Ectodermal cell (in vitro differentiated cells): ENCODE measurements around the gene KLHL29.

Experiments used
- H3K27ac ChIP-seq: 2 replicates; pipeline ENCODE4 v1.7.0; 2013; ENCODE audit warnings: mild to moderate bottlenecking, low read depth, low read length; ENCODE audit not compliant: insufficient read depth, poor library complexity, severe bottlenecking
- H3K27me3 ChIP-seq: 2 replicates; pipeline ENCODE4 v1.7.0; 2013; ENCODE audit warnings: mild to moderate bottlenecking, low read length; ENCODE audit not compliant: insufficient read depth, control insufficient read depth, poor library complexity, severe bottlenecking
- H3K36me3 ChIP-seq: one replicate; pipeline ENCODE4 v1.7.0; 2013; ENCODE audit warnings: low read length; ENCODE audit not compliant: control insufficient read depth, insufficient read depth
- H3K4me1 ChIP-seq: one replicate; pipeline ENCODE4 v1.7.0; 2013; ENCODE audit warnings: low read length; ENCODE audit not compliant: control insufficient read depth, insufficient read depth
- H3K4me3 ChIP-seq: 2 replicates; pipeline ENCODE4 v1.7.0; 2013; ENCODE audit warnings: low read depth, low read length, control low read depth; ENCODE audit not compliant: insufficient read depth
- H3K9me3 ChIP-seq: 2 replicates; pipeline ENCODE4 v1.7.0; 2013; ENCODE audit warnings: mild to moderate bottlenecking, low read length, moderate library complexity; ENCODE audit not compliant: control insufficient read depth
- WGBS, 2 experiments: methylation state at CpG; one replicate each; pipeline ENCODE4 v1.1.7; 2013; ENCODE audit warnings: missing lambda C conversion rate in 2 of 2; 5-methylcytosine and 5-hydroxymethylcytosine counted together

Gene KLHL29

GRCh38 chr2:23592898-23593751, 208.1 kb downstream of the KLHL29 start:
- no peak overlapping the region for H3K27ac ChIP-seq
- H3K4me1 ChIP-seq: peaks cover 23% of the 10 kb centered on the region
- no peak overlapping the region for H3K4me3 ChIP-seq
- WGBS, 2 experiments: 92 to 95% methylated on average over 12 of the region's 12 CpGs
- no peaks in the 10 kb centered on the region for H3K9me3 ChIP-seq
- H3K27me3 ChIP-seq: no peaks in the 10 kb centered on the region
- H3K36me3 ChIP-seq: no peaks in the 10 kb centered on the region

GRCh38 chr2:23593752-23594459, 208.9 kb downstream of the KLHL29 start:
- H3K4me3 ChIP-seq: no peak overlapping the region
- H3K4me1 ChIP-seq: peaks cover 23% of the 10 kb centered on the region
- no peaks in the 10 kb centered on the region for H3K9me3 ChIP-seq
- no peaks in the 10 kb centered on the region for H3K27me3 ChIP-seq
- H3K36me3 ChIP-seq: no peaks in the 10 kb centered on the region
- WGBS, 2 experiments: 92 to 93% methylated on average over 20 of the region's 21 CpGs
- no peak overlapping the region for H3K27ac ChIP-seq

GRCh38 chr2:23594460-23594825, 209.5 kb downstream of the KLHL29 start:
- 96 to 97% methylated on average over 3 of the region's 3 CpGs for WGBS, 2 experiments
- Histone ChIP-seq H3K4me3 (no peak overlapping the region), H3K27ac (no peak overlapping the region), H3K36me3 (no peaks in the 10 kb centered on the region), H3K9me3 (no peaks in the 10 kb centered on the region), H3K4me1 (peaks cover 23% of the 10 kb centered on the region), H3K27me3 (no peaks in the 10 kb centered on the region)

GRCh38 chr2:23595021-23595420, 210.0 kb downstream of the KLHL29 start:
- Histone ChIP-seq H3K27me3 (no peaks in the 10 kb centered on the region), H3K4me1 (peaks cover 28% of the 10 kb centered on the region), H3K27ac (no peak overlapping the region), H3K9me3 (no peaks in the 10 kb centered on the region), H3K36me3 (no peaks in the 10 kb centered on the region), H3K4me3 (no peak overlapping the region)
- WGBS, 2 experiments: 90 to 94% methylated on average over 7 of the region's 7 CpGs

- Histone ChIP-seq H3K27ac (peak overlapping the region; percentile 69), H3K4me3 (no peak overlapping the region)
- 70 to 72% methylated on average over 13 of the region's 13 CpGs for WGBS, 2 experiments
Measured at GRCh38 chr2:23595601-23596251, 210.7 kb downstream of the KLHL29 start.

GRCh38 chr2:23596316-23596885, 211.4 kb downstream of the KLHL29 start:
- WGBS, 2 experiments: 91 to 93% methylated on average over 16 of the region's 16 CpGs
- H3K27ac ChIP-seq: peak overlapping the region; percentile 69

More at GRCh38 chr2:23595601-23596251, 210.7 kb downstream of the KLHL29 start:
- Histone ChIP-seq H3K27me3 (no peaks in the 10 kb centered on the region), H3K36me3 (no peaks in the 10 kb centered on the region), H3K9me3 (no peaks in the 10 kb centered on the region), H3K4me1 (peaks cover 29% of the 10 kb centered on the region)

GRCh38 chr2:23597687-23598086, 212.7 kb downstream of the KLHL29 start:
- H3K4me3 ChIP-seq: no peak overlapping the region
- H3K27ac ChIP-seq: no peak overlapping the region
- no peaks in the 10 kb centered on the region for H3K9me3 ChIP-seq
- H3K36me3 ChIP-seq: no peaks in the 10 kb centered on the region
- no peaks in the 10 kb centered on the region for H3K27me3 ChIP-seq
- WGBS, 2 experiments: 90 to 94% methylated on average over 9 of the region's 9 CpGs
- H3K4me1 ChIP-seq: peaks cover 29% of the 10 kb centered on the region

More at GRCh38 chr2:23596316-23596885, 211.4 kb downstream of the KLHL29 start:
- no peak overlapping the region for H3K4me3 ChIP-seq
- H3K9me3 ChIP-seq: no peaks in the 10 kb centered on the region
- no peaks in the 10 kb centered on the region for H3K27me3 ChIP-seq
- no peaks in the 10 kb centered on the region for H3K36me3 ChIP-seq
- peaks cover 29% of the 10 kb centered on the region for H3K4me1 ChIP-seq

- Histone ChIP-seq H3K9me3 (no peaks in the 10 kb centered on the region), H3K4me3 (no peak overlapping the region), H3K36me3 (no peaks in the 10 kb centered on the region), H3K27me3 (no peaks in the 10 kb centered on the region), H3K27ac (no peak overlapping the region), H3K4me1 (peaks cover 24% of the 10 kb centered on the region)
- 95% methylated on average over 4 to 6 of the region's 6 CpGs for WGBS, 2 experiments
Measured at GRCh38 chr2:23599006-23599405, 214.0 kb downstream of the KLHL29 start.

- Histone ChIP-seq H3K36me3 (no peaks in the 10 kb centered on the region), H3K4me1 (peaks cover 24% of the 10 kb centered on the region), H3K9me3 (no peaks in the 10 kb centered on the region), H3K27ac (no peak overlapping the region), H3K27me3 (no peaks in the 10 kb centered on the region), H3K4me3 (no peak overlapping the region)
- WGBS, 2 experiments: 78 to 86% methylated on average over 9 to 10 of the region's 10 CpGs
Measured at GRCh38 chr2:23599667-23600066, 214.7 kb downstream of the KLHL29 start.

GRCh38 chr2:23600346-23600745, 215.4 kb downstream of the KLHL29 start:
- H3K27ac ChIP-seq: no peak overlapping the region
- peaks cover 21% of the 10 kb centered on the region for H3K4me1 ChIP-seq
- WGBS, 2 experiments: 91 to 94% methylated on average over 7 of the region's 7 CpGs
- no peaks in the 10 kb centered on the region for H3K9me3 ChIP-seq
- no peaks in the 10 kb centered on the region for H3K27me3 ChIP-seq
- no peak overlapping the region for H3K4me3 ChIP-seq
- H3K36me3 ChIP-seq: no peaks in the 10 kb centered on the region
